Mucosa of stomach (tissue), 1 donor: Measurements from ENCODE around the gene HK1.
"Not testable (repeated sequence)": the region's sequence is repeated elsewhere in the genome, so short reads cannot be mapped to it uniquely, and the experiment has no call there.

ENCODE experiments used
- H3K27me3 ChIP-seq: one replicate; pipeline ENCODE4 v1.7.0; 2013; ENCODE audit warnings: mild to moderate bottlenecking, low read length; ENCODE audit not compliant: control insufficient read depth, insufficient read depth
- H3K36me3 ChIP-seq: one replicate; pipeline ENCODE4 v1.7.0; 2013; ENCODE audit warnings: low read length; ENCODE audit not compliant: control insufficient read depth, insufficient read depth
- H3K4me1 ChIP-seq: one replicate; pipeline ENCODE4 v1.7.0; 2013; ENCODE audit warnings: mild to moderate bottlenecking, low read length; ENCODE audit not compliant: control insufficient read depth, insufficient read depth
- H3K4me3 ChIP-seq: one replicate; pipeline ENCODE4 v1.7.0; 2013; ENCODE audit warnings: low read length
- H3K9ac ChIP-seq: one replicate; pipeline ENCODE4 v1.7.0; 2013; ENCODE audit warnings: mild to moderate bottlenecking, low read length, moderate library complexity
- H3K9me3 ChIP-seq: one replicate; pipeline ENCODE4 v1.7.0; 2013; ENCODE audit warnings: mild to moderate bottlenecking, low read length, moderate library complexity; ENCODE audit not compliant: control insufficient read depth
- donor health status: Pancreatic carcinoma.

Gene HK1

DNA sequence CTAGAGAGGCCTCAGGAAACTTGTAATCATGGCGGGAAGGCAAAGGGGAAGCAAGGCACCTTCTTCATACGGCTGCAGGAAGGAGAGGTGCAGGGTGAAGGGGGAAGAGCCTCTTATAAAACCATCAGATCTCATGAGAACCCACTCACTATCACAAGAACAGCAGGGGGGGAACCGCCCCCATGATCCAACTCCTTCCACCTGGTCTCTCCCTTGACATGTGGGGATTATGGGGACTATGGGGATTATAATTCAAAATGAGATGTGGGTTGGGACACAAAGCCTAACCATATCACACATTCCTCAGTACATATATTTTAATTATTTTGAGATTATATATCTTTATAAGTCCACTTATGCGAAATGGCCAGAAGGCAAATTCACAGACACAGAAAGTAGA is 8.9 kb downstream of the HK1 start:
- H3K4me3 ChIP-seq: no peak overlapping the region
- no peaks in the 10 kb centered on the region for H3K4me1 ChIP-seq
- no peaks in the 10 kb centered on the region for H3K27me3 ChIP-seq
- H3K36me3 ChIP-seq: no peaks in the 10 kb centered on the region
- no peak overlapping the region for H3K9ac ChIP-seq
- no peaks in the 10 kb centered on the region for H3K9me3 ChIP-seq

DNA sequence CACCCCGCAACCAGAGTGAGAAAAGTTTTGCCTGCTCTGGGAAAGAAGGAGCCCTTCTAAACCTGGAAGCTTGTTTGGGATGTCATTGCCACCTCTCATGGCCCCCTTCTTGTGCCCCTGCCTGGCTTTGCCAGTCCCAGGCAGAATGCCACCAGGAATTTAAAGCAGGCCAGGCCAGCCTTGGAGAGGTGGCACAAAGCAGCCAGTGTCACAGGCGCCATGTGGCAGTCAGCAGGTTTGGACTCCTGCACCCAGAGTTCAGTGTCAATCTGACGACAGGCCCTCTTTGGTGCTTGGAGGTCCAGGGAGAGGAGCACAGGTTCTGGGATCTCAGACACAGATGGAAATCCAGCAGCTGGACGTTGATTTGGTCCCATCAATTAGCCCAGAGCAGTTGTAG is 12.7 kb downstream of the HK1 start:
- no peaks in the 10 kb centered on the region for H3K9me3 ChIP-seq
- H3K36me3 ChIP-seq: no peaks in the 10 kb centered on the region
- no peaks in the 10 kb centered on the region for H3K4me1 ChIP-seq
- peaks cover 5% of the 10 kb centered on the region for H3K27me3 ChIP-seq
- H3K9ac ChIP-seq: no peak overlapping the region
- H3K4me3 ChIP-seq: no peak overlapping the region

DNA sequence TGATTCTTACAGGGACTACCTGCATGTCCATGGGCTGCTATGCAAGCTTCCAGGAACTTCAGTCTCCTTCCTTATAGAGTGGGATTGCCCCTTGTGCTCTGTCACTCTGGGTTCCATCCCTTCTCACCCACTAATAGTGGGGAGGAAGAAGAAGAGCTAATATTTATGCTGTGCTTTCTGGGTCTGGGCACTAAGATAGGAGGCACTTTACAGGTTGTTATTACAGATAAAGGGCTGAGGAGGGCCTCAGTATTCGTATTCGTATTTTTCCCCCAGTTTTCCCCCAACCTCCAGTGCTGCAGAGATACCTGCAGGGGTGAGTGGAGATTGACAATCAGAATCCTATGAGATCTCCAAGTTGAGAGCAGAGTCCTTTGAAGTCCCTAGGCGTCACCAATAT is 14.2 kb downstream of the HK1 start:
- Histone ChIP-seq H3K36me3 (no peaks in the 10 kb centered on the region), H3K4me3 (no peak overlapping the region), H3K4me1 (no peaks in the 10 kb centered on the region), H3K9me3 (no peaks in the 10 kb centered on the region), H3K9ac (no peak overlapping the region), H3K27me3 (peaks cover 5% of the 10 kb centered on the region)

DNA sequence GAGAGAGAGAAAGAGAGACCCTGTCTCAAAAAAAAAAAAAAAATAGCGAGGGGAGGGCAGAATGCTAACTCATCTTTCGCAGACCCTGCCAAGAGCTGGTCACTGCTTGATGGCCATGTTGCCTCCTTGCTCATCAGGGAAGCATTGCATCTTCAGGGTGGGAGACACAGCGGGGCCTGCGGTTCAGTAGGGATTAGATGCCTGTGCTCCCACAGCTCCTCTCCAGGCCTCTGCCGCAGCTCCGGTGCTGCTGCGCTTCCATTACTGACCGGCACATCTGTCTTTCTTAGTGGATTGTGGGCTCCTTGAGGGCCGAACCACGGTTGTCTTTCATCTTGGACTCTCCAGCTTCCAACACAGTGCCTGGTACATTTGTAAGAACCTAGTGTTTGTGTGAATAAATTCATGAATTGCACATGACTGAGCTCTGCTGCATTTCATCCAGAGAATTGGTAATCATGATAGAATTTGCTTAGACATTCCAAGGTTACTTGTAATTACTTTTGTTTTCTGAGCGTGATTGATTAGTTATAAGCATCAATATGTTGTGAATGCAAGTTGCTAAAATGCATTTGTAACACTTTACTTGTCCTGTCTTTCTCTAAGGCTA is 16.8 kb downstream of the HK1 start:
- peaks cover 5% of the 10 kb centered on the region for H3K27me3 ChIP-seq
- H3K9me3 ChIP-seq: no peaks in the 10 kb centered on the region
- no peak overlapping the region for H3K4me3 ChIP-seq
- H3K9ac ChIP-seq: no peak overlapping the region
- H3K4me1 ChIP-seq: no peaks in the 10 kb centered on the region
- no peaks in the 10 kb centered on the region for H3K36me3 ChIP-seq

DNA sequence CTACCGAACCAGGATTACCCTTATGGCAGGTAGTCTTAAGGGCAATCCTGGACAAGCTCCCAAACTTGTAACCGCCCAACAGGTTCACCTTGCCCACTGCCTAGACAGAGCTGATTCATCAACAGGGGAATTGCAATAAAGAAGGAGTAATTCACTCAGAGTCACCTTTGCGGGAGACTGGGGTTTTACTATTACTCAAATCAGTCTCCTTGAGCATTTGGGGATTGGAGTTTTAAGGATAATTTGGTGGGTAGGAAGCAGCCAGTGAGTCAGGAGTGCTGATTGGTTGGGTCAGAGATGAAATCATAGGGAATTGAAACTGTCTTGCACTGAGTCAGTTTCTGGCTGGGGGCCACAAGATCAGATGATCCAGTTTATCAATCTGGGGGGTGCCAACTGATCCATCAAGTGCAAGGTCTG is 25.3 kb downstream of the HK1 start:
- H3K36me3 ChIP-seq: no peaks in the 10 kb centered on the region
- H3K27me3 ChIP-seq: no peaks in the 10 kb centered on the region
- H3K4me1 ChIP-seq: no peaks in the 10 kb centered on the region
- H3K9me3 ChIP-seq: no peaks in the 10 kb centered on the region
- H3K9ac ChIP-seq: no peak overlapping the region
- no peak overlapping the region for H3K4me3 ChIP-seq

DNA sequence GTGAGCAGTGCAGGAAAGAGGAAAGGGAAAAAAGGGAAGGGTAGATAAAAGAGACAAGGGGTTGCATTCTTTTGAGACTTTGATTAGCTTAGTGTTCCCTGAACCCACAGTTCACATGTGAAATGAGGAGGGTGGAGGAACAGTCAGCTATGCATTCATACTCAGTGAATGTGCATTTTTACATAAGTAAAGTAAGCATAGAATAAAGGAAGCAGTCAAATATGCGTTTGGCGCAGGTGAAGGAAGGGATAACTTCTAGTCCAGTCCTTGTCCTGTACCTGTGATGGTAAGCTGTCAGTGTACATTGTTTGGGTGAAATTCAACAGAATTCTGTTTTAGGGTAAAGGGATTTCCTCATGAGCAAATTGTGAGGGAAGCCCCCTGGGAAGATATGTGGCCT is 28.1 kb downstream of the HK1 start:
- Histone ChIP-seq H3K9me3 (no peaks in the 10 kb centered on the region), H3K27me3 (no peaks in the 10 kb centered on the region), H3K4me1 (no peaks in the 10 kb centered on the region), H3K36me3 (no peaks in the 10 kb centered on the region), H3K4me3 (no peak overlapping the region), H3K9ac (no peak overlapping the region)

- Histone ChIP-seq H3K27me3 (no peaks in the 10 kb centered on the region), H3K4me1 (no peaks in the 10 kb centered on the region), H3K36me3 (no peaks in the 10 kb centered on the region), H3K9me3 (no peaks in the 10 kb centered on the region), H3K9ac (no peak overlapping the region), H3K4me3 (no peak overlapping the region)
Observed at GRCh38 chr10:69307434-69307833, 29.1 kb downstream of the HK1 start.

- H3K4me1 ChIP-seq, H3K36me3 ChIP-seq, H3K9me3 ChIP-seq, H3K9ac ChIP-seq, H3K4me3 ChIP-seq, H3K27me3 ChIP-seq: not testable (repeated sequence)
Observed at GRCh38 chr10:69308304-69308703, 30.0 kb downstream of the HK1 start.

GRCh38 chr10:69311309-69311708 is 33.0 kb downstream of the HK1 start:
- no peaks in the 10 kb centered on the region for H3K27me3 ChIP-seq
- no peak overlapping the region for H3K4me3 ChIP-seq
- H3K4me1 ChIP-seq: peaks cover 23% of the 10 kb centered on the region
- H3K9me3 ChIP-seq: no peaks in the 10 kb centered on the region
- H3K9ac ChIP-seq: no peak overlapping the region
- no peaks in the 10 kb centered on the region for H3K36me3 ChIP-seq

DNA sequence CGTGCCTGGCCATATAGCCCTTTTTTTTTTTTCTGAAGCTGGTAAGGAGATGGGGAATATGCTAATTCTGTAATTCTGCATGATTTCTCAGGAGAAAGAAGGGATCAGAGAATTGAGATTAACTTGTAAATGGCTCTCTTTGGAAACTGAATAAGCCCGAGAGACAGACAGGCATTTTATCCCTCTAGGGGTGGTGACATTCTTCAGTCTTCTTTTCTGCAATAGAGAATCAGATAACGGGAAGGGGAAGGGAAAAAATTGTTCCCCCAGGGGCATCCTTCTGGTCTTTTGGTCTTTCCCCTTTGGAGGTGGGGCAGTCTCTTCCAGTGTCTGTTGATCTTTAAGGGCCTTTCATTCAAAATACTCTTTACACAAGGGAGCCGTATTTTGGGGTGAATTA is 34.2 kb downstream of the HK1 start:
- peaks cover 35% of the 10 kb centered on the region for H3K4me1 ChIP-seq
- no peaks in the 10 kb centered on the region for H3K9me3 ChIP-seq
- H3K9ac ChIP-seq: no peak overlapping the region
- no peaks in the 10 kb centered on the region for H3K36me3 ChIP-seq
- H3K27me3 ChIP-seq: no peaks in the 10 kb centered on the region
- no peak overlapping the region for H3K4me3 ChIP-seq

- H3K27me3 ChIP-seq: no peaks in the 10 kb centered on the region
Observed at GRCh38 chr10:69315100-69315542, 36.8 kb downstream of the HK1 start.

GRCh38 chr10:69315610-69316312 is 37.5 kb downstream of the HK1 start:
- Histone ChIP-seq H3K9me3 (no peaks in the 10 kb centered on the region), H3K27me3 (no peaks in the 10 kb centered on the region), H3K4me3 (no peak overlapping the region), H3K36me3 (no peaks in the 10 kb centered on the region), H3K4me1 (peaks cover 51% of the 10 kb centered on the region), H3K9ac (no peak overlapping the region)

More at GRCh38 chr10:69315100-69315542, 36.8 kb downstream of the HK1 start:
- peaks cover 45% of the 10 kb centered on the region for H3K4me1 ChIP-seq
- no peaks in the 10 kb centered on the region for H3K36me3 ChIP-seq
- H3K4me3 ChIP-seq: no peak overlapping the region
- H3K9me3 ChIP-seq: no peaks in the 10 kb centered on the region
- H3K9ac ChIP-seq: no peak overlapping the region
